HUES48 (cell line): ENCODE measurements around the gene HOXB5.

Experiments used
- H3K27ac ChIP-seq: one replicate; pipeline ENCODE4 v1.7.0; 2013; ENCODE audit warnings: low read depth, low read length, inconsistent platforms
- H3K27me3 ChIP-seq: 2 replicates; pipeline ENCODE4 v1.6.1; 2013; ENCODE audit warnings: mild to moderate bottlenecking, low read length; ENCODE audit not compliant: control insufficient read depth, insufficient read depth
- H3K36me3 ChIP-seq: 2 replicates; pipeline ENCODE4 v1.6.1; 2013; ENCODE audit warnings: low read length; ENCODE audit not compliant: control insufficient read depth, insufficient read depth
- H3K4me1 ChIP-seq: 2 replicates; pipeline ENCODE4 v1.6.1; 2013; ENCODE audit warnings: mild to moderate bottlenecking, low read length; ENCODE audit not compliant: control insufficient read depth, insufficient read depth
- H3K4me3 ChIP-seq: 2 replicates; pipeline ENCODE4 v1.5.1; 2013; ENCODE audit warnings: mild to moderate bottlenecking, low read depth, low read length
- H3K9ac ChIP-seq: 2 replicates; pipeline ENCODE4 v1.6.1; 2013; ENCODE audit warnings: mild to moderate bottlenecking, low read depth, low read length, moderate library complexity
- H3K9me3 ChIP-seq: 2 replicates; pipeline ENCODE4 v1.6.1; 2013; ENCODE audit warnings: low read length; ENCODE audit not compliant: control insufficient read depth, insufficient read depth

Gene HOXB5

GRCh38 chr17:48559840-48560817 lies 33.5 kb downstream of the HOXB5 start:
- Histone ChIP-seq H3K27ac (no peak overlapping the region), H3K27me3 (peaks cover 100% of the 10 kb centered on the region), H3K4me1 (peaks cover 7% of the 10 kb centered on the region; the same call in 1 of the 2 replicates), H3K4me3 (no peak overlapping the region), H3K9ac (no peak overlapping the region), H3K36me3 (no peaks in the 10 kb centered on the region), H3K9me3 (no peaks in the 10 kb centered on the region)

GRCh38 chr17:48559122-48559839 lies 34.3 kb downstream of the HOXB5 start:
- Histone ChIP-seq H3K9ac (no peak overlapping the region), H3K27ac (no peak overlapping the region), H3K4me3 (no peak overlapping the region), H3K27me3 (peaks cover 100% of the 10 kb centered on the region), H3K4me1 (peaks cover 11% of the 10 kb centered on the region; the same call in 1 of the 2 replicates), H3K9me3 (no peaks in the 10 kb centered on the region), H3K36me3 (no peaks in the 10 kb centered on the region)

- Histone ChIP-seq H3K27ac (no peak overlapping the region), H3K4me1 (peaks cover 11% of the 10 kb centered on the region; the same call in 1 of the 2 replicates), H3K27me3 (peaks cover 100% of the 10 kb centered on the region), H3K4me3 (no peak overlapping the region), H3K36me3 (no peaks in the 10 kb centered on the region), H3K9ac (no peak overlapping the region), H3K9me3 (no peaks in the 10 kb centered on the region)
Observed at GRCh38 chr17:48558831-48559121, 34.8 kb downstream of the HOXB5 start.

GRCh38 chr17:48558057-48558830 lies 35.3 kb downstream of the HOXB5 start:
- no peaks in the 10 kb centered on the region for H3K36me3 ChIP-seq
- no peaks in the 10 kb centered on the region for H3K9me3 ChIP-seq
- no peak overlapping the region for H3K9ac ChIP-seq
- H3K4me1 ChIP-seq, result peaks cover 11% of the 10 kb centered on the region; the same call in 1 of the 2 replicates
- H3K27me3 ChIP-seq, result peaks cover 100% of the 10 kb centered on the region
- H3K27ac ChIP-seq, result no peak overlapping the region
- no peak overlapping the region for H3K4me3 ChIP-seq

GRCh38 chr17:48556576-48557401 lies 36.8 kb downstream of the HOXB5 start:
- Histone ChIP-seq H3K27me3 (peaks cover 100% of the 10 kb centered on the region), H3K36me3 (no peaks in the 10 kb centered on the region), H3K4me1 (peaks cover 11% of the 10 kb centered on the region; the same call in 1 of the 2 replicates), H3K9ac (no peak overlapping the region), H3K4me3 (no peak overlapping the region), H3K9me3 (no peaks in the 10 kb centered on the region), H3K27ac (no peak overlapping the region)

GRCh38 chr17:48556229-48556575 lies 37.4 kb downstream of the HOXB5 start:
- H3K36me3 ChIP-seq, result no peaks in the 10 kb centered on the region
- peaks cover 100% of the 10 kb centered on the region for H3K27me3 ChIP-seq
- no peak overlapping the region for H3K27ac ChIP-seq
- H3K9me3 ChIP-seq, result no peaks in the 10 kb centered on the region
- H3K4me1 ChIP-seq, result peaks cover 11% of the 10 kb centered on the region; the same call in 1 of the 2 replicates
- no peak overlapping the region for H3K9ac ChIP-seq
- H3K4me3 ChIP-seq, result no peak overlapping the region

- no peaks in the 10 kb centered on the region for H3K36me3 ChIP-seq
- H3K9me3 ChIP-seq, result no peaks in the 10 kb centered on the region
- no peak overlapping the region for H3K9ac ChIP-seq
- H3K27ac ChIP-seq, result no peak overlapping the region
- peaks cover 14% of the 10 kb centered on the region; the same call in 1 of the 2 replicates for H3K4me1 ChIP-seq
- H3K27me3 ChIP-seq, result peaks cover 100% of the 10 kb centered on the region
- no peak overlapping the region for H3K4me3 ChIP-seq
Observed at GRCh38 chr17:48555258-48556228, 38.0 kb downstream of the HOXB5 start.

GRCh38 chr17:48554412-48555257 lies 38.9 kb downstream of the HOXB5 start:
- H3K9ac ChIP-seq, result no peak overlapping the region

GRCh38 chr17:48553826-48554225 lies 39.8 kb downstream of the HOXB5 start:
- H3K4me1 ChIP-seq, result peaks cover 23% of the 10 kb centered on the region
- no peak overlapping the region for H3K9ac ChIP-seq
- H3K27ac ChIP-seq, result no peak overlapping the region
- no peaks in the 10 kb centered on the region for H3K9me3 ChIP-seq
- H3K4me3 ChIP-seq, result no peak overlapping the region
- no peaks in the 10 kb centered on the region for H3K36me3 ChIP-seq
- peaks cover 100% of the 10 kb centered on the region for H3K27me3 ChIP-seq

More at GRCh38 chr17:48554412-48555257, 38.9 kb downstream of the HOXB5 start:
- H3K27me3 ChIP-seq, result peaks cover 100% of the 10 kb centered on the region
- no peaks in the 10 kb centered on the region for H3K9me3 ChIP-seq
- H3K4me1 ChIP-seq, result peaks cover 20% of the 10 kb centered on the region
- H3K36me3 ChIP-seq, result no peaks in the 10 kb centered on the region
- H3K4me3 ChIP-seq, result peak overlapping the region; percentile 38
- no peak overlapping the region for H3K27ac ChIP-seq
